GM21381 (cell line): Measurements from ENCODE around the gene PRKAA1.

Experiments
- ATAC-seq: cut with Tn5 transposase; IDR thresholded peaks from one replicate; pipeline ENCODE4 v1.9.1; 2021; ENCODE audit warnings: mild to moderate bottlenecking, moderate library complexity; ENCODE audit not compliant: unreplicated experiment

The PRKAA1 gene

GRCh38 chr5:40781843-40782409, 16.2 kb downstream of the PRKAA1 start:
- ATAC-seq = no peak

- no peak for ATAC-seq
These were observed 17.3 kb downstream of the PRKAA1 start for GRCh38 chr5:40780858-40781257.

- no peak for ATAC-seq
These were observed 18.0 kb downstream of the PRKAA1 start for GRCh38 chr5:40780199-40780598.

- no peak for ATAC-seq
These were observed 18.6 kb downstream of the PRKAA1 start for GRCh38 chr5:40779561-40779960.

GRCh38 chr5:40778133-40778532, 20.0 kb downstream of the PRKAA1 start:
- ATAC-seq = no peak

- no peak for ATAC-seq
These were observed 21.6 kb downstream of the PRKAA1 start for GRCh38 chr5:40776658-40776977.

GRCh38 chr5:40775846-40776657, 22.1 kb downstream of the PRKAA1 start:
- no peak for ATAC-seq

GRCh38 chr5:40775085-40775845, 22.9 kb downstream of the PRKAA1 start:
- ATAC-seq = no peak

GRCh38 chr5:40774623-40775022, 23.6 kb downstream of the PRKAA1 start:
- ATAC-seq = no peak

- ATAC-seq = no peak
These were observed 27.4 kb downstream of the PRKAA1 start for GRCh38 chr5:40770764-40771163.

- no peak for ATAC-seq
These were observed 35.5 kb downstream of the PRKAA1 start for GRCh38 chr5:40762705-40763104.

- no peak for ATAC-seq
These were observed 40.8 kb downstream of the PRKAA1 start for GRCh38 chr5:40757400-40757799.

GRCh38 chr5:40755407-40756365, 42.5 kb downstream of the PRKAA1 start, which contains the start of gene TTC33:
TSS of gene TTC33 (minus strand) at chr5:40755961. CDS start at chr5:40747018, 8,943 bp downstream.
- peak; percentile 91 for ATAC-seq

GRCh38 chr5:40755093-40755406, 43.1 kb downstream of the PRKAA1 start:
- peak; percentile 72 for ATAC-seq

- peak; percentile 4 for ATAC-seq
These were observed 43.6 kb downstream of the PRKAA1 start for GRCh38 chr5:40754381-40755092.

- no peak for ATAC-seq
These were observed 51.5 kb downstream of the PRKAA1 start for GRCh38 chr5:40746703-40747102.

GRCh38 chr5:40743771-40744170, 54.4 kb downstream of the PRKAA1 start:
- no peak for ATAC-seq

- no peak for ATAC-seq
These were observed 59.7 kb downstream of the PRKAA1 start for GRCh38 chr5:40738502-40738901.

- no peak for ATAC-seq
These were observed 61.9 kb downstream of the PRKAA1 start for GRCh38 chr5:40736103-40736875.
